HepG2 (cell line): ENCODE measurements around the gene GLB1L. TPM values are rescaled to one million over a fixed set of nuclear protein-coding genes. Genes with fewer than 3 reads are reported as not detected.

Experiments
- ARNT2 ChIP-seq: sonication (generic); formaldehyde crosslinking; IDR thresholded peaks from 2 replicates; pipeline ENCODE4 v1.8.0; 2022; ENCODE audit warnings: mild to moderate bottlenecking, low read depth, missing genetic modification reagents, moderate library complexity
- CREM ChIP-seq, 2 experiments: sonication (generic) in 1 of 2; formaldehyde crosslinking in 1 of 2; IDR thresholded peaks; 2 replicates each; pipeline versions ENCODE4 v1.4.0 to v1.6.1; 2016 to 2020; ENCODE audit warnings: antibody characterized with exemption in 1 of 2, mild to moderate bottlenecking in 1 of 2, missing genetic modification reagents in 1 of 2
- ELF1 ChIP-seq: sonication (generic); formaldehyde crosslinking; IDR thresholded peaks from 2 replicates; pipeline ENCODE4 v1.4.0; 2020; ENCODE audit warnings: missing genetic modification reagents
- HDAC2 ChIP-seq: sonication (generic); formaldehyde crosslinking; IDR thresholded peaks from 2 replicates; pipeline ENCODE4 v1.4.0; 2020; ENCODE audit warnings: missing genetic modification reagents
- RARG ChIP-seq: sonication (generic); formaldehyde crosslinking; IDR thresholded peaks from 2 replicates; pipeline ENCODE4 v1.4.0; 2020; ENCODE audit warnings: low read depth, mild to moderate bottlenecking, missing genetic modification reagents
- RXRB ChIP-seq: IDR thresholded peaks from 2 replicates; pipeline ENCODE4 v1.6.1; 2016; ENCODE audit warnings: borderline replicate concordance, missing genetic modification reagents, missing compliant biosample characterization
- SIN3B ChIP-seq: fragments of 150-350 bp; IDR thresholded peaks from 2 replicates; pipeline ENCODE4 v1.6.1; 2014; ENCODE audit warnings: low read length
- SYNCRIP ChIP-seq: fragments of 200-400 bp; formaldehyde crosslinking; IDR thresholded peaks from 2 replicates; pipeline ENCODE4 v1.6.1; 2018; ENCODE audit warnings: mild to moderate bottlenecking, low read depth, low read length; ENCODE audit not compliant: insufficient read depth
- TBX2 ChIP-seq: sonication (generic); formaldehyde crosslinking; IDR thresholded peaks from 2 replicates; pipeline ENCODE4 v1.5.0; 2020; ENCODE audit warnings: missing genetic modification reagents, mild to moderate bottlenecking, borderline replicate concordance
- ZNF138 ChIP-seq: sonication (generic); formaldehyde crosslinking; IDR thresholded peaks from 2 replicates; pipeline ENCODE4 v1.5.0; 2020; ENCODE audit warnings: mild to moderate bottlenecking, low read depth, missing genetic modification reagents
- ZNF232 ChIP-seq: sonication (generic); formaldehyde crosslinking; IDR thresholded peaks from 2 replicates; pipeline ENCODE4 v1.4.0; 2020; ENCODE audit warnings: missing genetic modification reagents, borderline replicate concordance
- ZNF251 ChIP-seq: sonication (generic); formaldehyde crosslinking; IDR thresholded peaks from 2 replicates; pipeline ENCODE4 v1.9.0; 2021; ENCODE audit warnings: mild to moderate bottlenecking, missing genetic modification reagents
- ZNF430 ChIP-seq: sonication (generic); formaldehyde crosslinking; IDR thresholded peaks from 2 replicates; pipeline ENCODE4 v1.9.0; 2021; ENCODE audit warnings: mild to moderate bottlenecking, missing genetic modification reagents
- ZNF501 ChIP-seq: sonication (generic); formaldehyde crosslinking; IDR thresholded peaks from 2 replicates; pipeline ENCODE4 v1.5.1; 2020; ENCODE audit warnings: mild to moderate bottlenecking, moderate library complexity, missing genetic modification reagents
- ZNF552 ChIP-seq: sonication (generic); formaldehyde crosslinking; IDR thresholded peaks from 2 replicates; pipeline ENCODE4 v1.9.0; 2022; ENCODE audit warnings: missing genetic modification reagents, mild to moderate bottlenecking, borderline replicate concordance
- ZNF768 ChIP-seq: sonication (generic); formaldehyde crosslinking; IDR thresholded peaks from 2 replicates; pipeline ENCODE4 v1.4.0; 2020; ENCODE audit warnings: missing genetic modification reagents
- ZNF788 ChIP-seq: sonication (generic); formaldehyde crosslinking; IDR thresholded peaks from 2 replicates; pipeline ENCODE4 v1.5.0; 2020; ENCODE audit warnings: mild to moderate bottlenecking, missing genetic modification reagents, borderline replicate concordance
- polyA plus RNA-seq, 8 experiments: library from polyadenylated mRNA; depleted of rRNA in 3 of 8; stranded (reverse) in 7 of 8; unstranded in 1 of 8; fragments of >200 nt; fragmentation: Illumina TruSeq in 4 of 8; extraction: Trizol in 4 of 8; gene quantifications; 2 replicates each; pipeline versions ENCODE4 v1.2.1 to v1.2.3, GENCODE V29; 2011 to 2016; ENCODE audit warnings: low read depth in 4 of 8, missing spikeins in 1 of 8, mixed read lengths in 1 of 8; ENCODE audit not compliant: insufficient read depth in 1 of 8
- total RNA-seq, 5 experiments: library from RNA; depleted of rRNA; stranded (reverse); fragments of >200 nt; fragmentation: Illumina TruSeq; extraction: Trizol; gene quantifications; 2 replicates each; pipeline ENCODE4 v1.2.3, GENCODE V29; 2016; ENCODE audit warnings: low read depth in 1 of 5
- TF ChIP-seq, protein P1 (sequence below): sonication (generic); formaldehyde crosslinking; IDR thresholded peaks from 2 replicates; pipeline ENCODE4 v1.5.1; 2020; ENCODE audit warnings: missing genetic modification reagents, mild to moderate bottlenecking, borderline replicate concordance
- TF ChIP-seq, protein P2 (sequence below): sonication (generic); formaldehyde crosslinking; IDR thresholded peaks from 2 replicates; pipeline ENCODE4 v1.4.0; 2020; ENCODE audit warnings: mild to moderate bottlenecking, missing genetic modification reagents
- TF ChIP-seq, protein P3 (sequence below): sonication (generic); formaldehyde crosslinking; IDR thresholded peaks from 2 replicates; pipeline ENCODE4 v1.4.0; 2020; ENCODE audit warnings: missing genetic modification reagents

GLB1L gene
- total and polyA plus RNA-seq, 2 of the 13 experiments (the other 11 are each of a cell fraction or from before 2014, with no cell fraction given): 6.8 to 7.3 TPM

DNA sequence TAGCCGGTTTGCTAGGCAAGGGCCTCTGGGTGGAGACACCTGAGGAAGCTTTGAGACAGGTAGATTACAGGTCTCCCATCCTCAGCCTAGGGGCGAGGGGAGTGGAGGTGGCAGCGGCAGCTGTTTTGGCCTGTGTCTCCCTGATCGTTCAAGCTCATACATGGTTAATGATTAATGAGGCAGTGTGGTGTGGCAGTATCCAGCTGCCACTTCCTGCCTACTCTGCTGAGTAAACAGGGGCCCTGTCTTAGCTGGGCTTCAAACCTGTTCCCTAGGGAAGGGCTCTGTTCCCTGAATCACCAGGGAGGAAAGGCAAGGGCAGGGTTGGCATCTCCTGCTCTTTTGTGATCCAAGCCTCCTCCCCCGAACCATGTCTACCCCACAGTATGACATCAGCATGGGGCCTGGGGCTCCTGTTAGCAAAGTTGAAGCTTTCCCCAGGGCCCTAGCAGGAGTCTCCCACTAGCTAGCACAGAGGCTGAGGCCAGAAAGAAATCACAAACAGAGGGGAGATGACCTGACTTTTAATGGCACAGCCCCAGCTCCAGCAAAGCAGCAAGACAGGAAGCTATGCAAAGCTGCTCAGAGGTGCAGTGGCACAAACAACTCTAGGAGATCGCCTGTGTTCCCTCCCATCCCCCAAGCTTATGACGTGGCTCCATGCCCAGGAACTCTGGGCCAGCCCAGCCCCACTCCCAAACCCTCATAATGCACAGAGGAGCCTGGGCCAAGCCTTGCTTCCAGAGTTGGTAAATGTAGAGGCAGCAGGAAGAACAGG is 4.1 kb upstream of the GLB1L start (continued):
- TF ChIP-seq, protein P1, sequence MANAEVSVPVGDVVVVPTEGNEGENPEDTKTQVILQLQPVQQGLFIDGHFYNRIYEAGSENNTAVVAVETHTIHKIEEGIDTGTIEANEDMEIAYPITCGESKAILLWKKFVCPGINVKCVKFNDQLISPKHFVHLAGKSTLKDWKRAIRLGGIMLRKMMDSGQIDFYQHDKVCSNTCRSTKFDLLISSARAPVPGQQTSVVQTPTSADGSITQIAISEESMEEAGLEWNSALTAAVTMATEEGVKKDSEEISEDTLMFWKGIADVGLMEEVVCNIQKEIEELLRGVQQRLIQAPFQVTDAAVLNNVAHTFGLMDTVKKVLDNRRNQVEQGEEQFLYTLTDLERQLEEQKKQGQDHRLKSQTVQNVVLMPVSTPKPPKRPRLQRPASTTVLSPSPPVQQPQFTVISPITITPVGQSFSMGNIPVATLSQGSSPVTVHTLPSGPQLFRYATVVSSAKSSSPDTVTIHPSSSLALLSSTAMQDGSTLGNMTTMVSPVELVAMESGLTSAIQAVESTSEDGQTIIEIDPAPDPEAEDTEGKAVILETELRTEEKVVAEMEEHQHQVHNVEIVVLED (CRISPR knock-in tag): peak; percentile 49; the same call in 1 of the 2 replicates
- TF ChIP-seq CREM (IDR thresholded peaks at IDR 0.05): peak; percentile 91
- TF ChIP-seq CREM (CRISPR knock-in tag; IDR thresholded peaks at IDR 0.05): no peak
- peak; percentile 59 for TF ChIP-seq RXRB (CRISPR knock-in tag)
- TF ChIP-seq SIN3B: 0 out of 2 replicates have a peak, but pooled peaks have one; percentile 43
- peak; percentile 78; the same call in 1 of the 2 replicates for TF ChIP-seq ZNF768 (CRISPR knock-in tag)
- peak; percentile 75; the same call in 1 of the 2 replicates for TF ChIP-seq ZNF501 (CRISPR knock-in tag)
- TF ChIP-seq ZNF232 (CRISPR knock-in tag): peak; percentile 15; the same call in 1 of the 2 replicates
- peak; percentile 95 for TF ChIP-seq TBX2 (CRISPR knock-in tag)
- TF ChIP-seq HDAC2 (CRISPR knock-in tag): peak; percentile 70
- TF ChIP-seq, protein P2, sequence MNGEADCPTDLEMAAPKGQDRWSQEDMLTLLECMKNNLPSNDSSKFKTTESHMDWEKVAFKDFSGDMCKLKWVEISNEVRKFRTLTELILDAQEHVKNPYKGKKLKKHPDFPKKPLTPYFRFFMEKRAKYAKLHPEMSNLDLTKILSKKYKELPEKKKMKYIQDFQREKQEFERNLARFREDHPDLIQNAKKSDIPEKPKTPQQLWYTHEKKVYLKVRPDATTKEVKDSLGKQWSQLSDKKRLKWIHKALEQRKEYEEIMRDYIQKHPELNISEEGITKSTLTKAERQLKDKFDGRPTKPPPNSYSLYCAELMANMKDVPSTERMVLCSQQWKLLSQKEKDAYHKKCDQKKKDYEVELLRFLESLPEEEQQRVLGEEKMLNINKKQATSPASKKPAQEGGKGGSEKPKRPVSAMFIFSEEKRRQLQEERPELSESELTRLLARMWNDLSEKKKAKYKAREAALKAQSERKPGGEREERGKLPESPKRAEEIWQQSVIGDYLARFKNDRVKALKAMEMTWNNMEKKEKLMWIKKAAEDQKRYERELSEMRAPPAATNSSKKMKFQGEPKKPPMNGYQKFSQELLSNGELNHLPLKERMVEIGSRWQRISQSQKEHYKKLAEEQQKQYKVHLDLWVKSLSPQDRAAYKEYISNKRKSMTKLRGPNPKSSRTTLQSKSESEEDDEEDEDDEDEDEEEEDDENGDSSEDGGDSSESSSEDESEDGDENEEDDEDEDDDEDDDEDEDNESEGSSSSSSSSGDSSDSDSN: peak; percentile 65
- no peak for TF ChIP-seq SYNCRIP
- no peak for TF ChIP-seq ZNF138 (CRISPR knock-in tag)
- TF ChIP-seq, protein P3, sequence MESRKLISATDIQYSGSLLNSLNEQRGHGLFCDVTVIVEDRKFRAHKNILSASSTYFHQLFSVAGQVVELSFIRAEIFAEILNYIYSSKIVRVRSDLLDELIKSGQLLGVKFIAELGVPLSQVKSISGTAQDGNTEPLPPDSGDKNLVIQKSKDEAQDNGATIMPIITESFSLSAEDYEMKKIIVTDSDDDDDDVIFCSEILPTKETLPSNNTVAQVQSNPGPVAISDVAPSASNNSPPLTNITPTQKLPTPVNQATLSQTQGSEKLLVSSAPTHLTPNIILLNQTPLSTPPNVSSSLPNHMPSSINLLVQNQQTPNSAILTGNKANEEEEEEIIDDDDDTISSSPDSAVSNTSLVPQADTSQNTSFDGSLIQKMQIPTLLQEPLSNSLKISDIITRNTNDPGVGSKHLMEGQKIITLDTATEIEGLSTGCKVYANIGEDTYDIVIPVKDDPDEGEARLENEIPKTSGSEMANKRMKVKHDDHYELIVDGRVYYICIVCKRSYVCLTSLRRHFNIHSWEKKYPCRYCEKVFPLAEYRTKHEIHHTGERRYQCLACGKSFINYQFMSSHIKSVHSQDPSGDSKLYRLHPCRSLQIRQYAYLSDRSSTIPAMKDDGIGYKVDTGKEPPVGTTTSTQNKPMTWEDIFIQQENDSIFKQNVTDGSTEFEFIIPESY: peak; percentile 4; the same call in 1 of the 2 replicates
- peak; percentile 94 for TF ChIP-seq ZNF788
- TF ChIP-seq ZNF430 (CRISPR knock-in tag): peak; percentile 75; the same call in 1 of the 2 replicates
- no peak for TF ChIP-seq ZNF552 (CRISPR knock-in tag)
- 0 out of 2 replicates have a peak, but pooled peaks have one; percentile 24 for TF ChIP-seq RARG (CRISPR knock-in tag)
- TF ChIP-seq ELF1 (CRISPR knock-in tag): peak; percentile 94
- no peak for TF ChIP-seq ZNF251 (CRISPR knock-in tag)
- TF ChIP-seq ARNT2 (CRISPR knock-in tag): peak; percentile 82; the same call in 1 of the 2 replicates
